HG03097 (cell line): ENCODE measurements around the gene SLITRK4.
A peak's percentile ranks its signal among the peaks of the same experiment; 100 is the strongest.

Source experiments
- ATAC-seq: cut with Tn5 transposase; IDR thresholded peaks from one replicate; pipeline ENCODE4 v1.9.1; 2021; ENCODE audit not compliant: unreplicated experiment, low FRiP score

The SLITRK4 gene, protein sequence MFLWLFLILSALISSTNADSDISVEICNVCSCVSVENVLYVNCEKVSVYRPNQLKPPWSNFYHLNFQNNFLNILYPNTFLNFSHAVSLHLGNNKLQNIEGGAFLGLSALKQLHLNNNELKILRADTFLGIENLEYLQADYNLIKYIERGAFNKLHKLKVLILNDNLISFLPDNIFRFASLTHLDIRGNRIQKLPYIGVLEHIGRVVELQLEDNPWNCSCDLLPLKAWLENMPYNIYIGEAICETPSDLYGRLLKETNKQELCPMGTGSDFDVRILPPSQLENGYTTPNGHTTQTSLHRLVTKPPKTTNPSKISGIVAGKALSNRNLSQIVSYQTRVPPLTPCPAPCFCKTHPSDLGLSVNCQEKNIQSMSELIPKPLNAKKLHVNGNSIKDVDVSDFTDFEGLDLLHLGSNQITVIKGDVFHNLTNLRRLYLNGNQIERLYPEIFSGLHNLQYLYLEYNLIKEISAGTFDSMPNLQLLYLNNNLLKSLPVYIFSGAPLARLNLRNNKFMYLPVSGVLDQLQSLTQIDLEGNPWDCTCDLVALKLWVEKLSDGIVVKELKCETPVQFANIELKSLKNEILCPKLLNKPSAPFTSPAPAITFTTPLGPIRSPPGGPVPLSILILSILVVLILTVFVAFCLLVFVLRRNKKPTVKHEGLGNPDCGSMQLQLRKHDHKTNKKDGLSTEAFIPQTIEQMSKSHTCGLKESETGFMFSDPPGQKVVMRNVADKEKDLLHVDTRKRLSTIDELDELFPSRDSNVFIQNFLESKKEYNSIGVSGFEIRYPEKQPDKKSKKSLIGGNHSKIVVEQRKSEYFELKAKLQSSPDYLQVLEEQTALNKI

DNA sequence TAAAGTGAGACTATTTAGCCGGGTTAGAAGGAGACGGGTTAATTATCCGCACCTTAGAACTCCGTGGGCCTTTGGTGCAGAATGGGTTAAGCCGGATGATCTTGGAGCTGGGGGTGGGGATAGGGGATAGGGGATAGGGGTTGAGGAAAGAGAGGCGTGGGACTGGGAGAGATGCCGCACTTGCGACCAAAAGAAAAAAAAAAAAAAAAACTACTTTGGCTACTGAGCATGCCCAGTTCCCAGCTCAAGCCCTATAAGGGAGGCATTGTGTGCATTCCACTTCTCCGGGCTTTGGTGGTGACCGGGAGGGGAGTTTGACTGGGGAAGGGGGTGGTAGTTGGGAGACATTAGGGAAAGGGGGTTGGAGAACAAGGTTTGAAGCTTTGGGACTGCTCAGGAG is at the start of gene SLITRK4:
Gene SLITRK4, minus strand, starts transcription at position 187 of the 400 bp plus-strand sequence. CDS start 4,993 bp downstream, outside the sequence.
- no peak for ATAC-seq

DNA sequence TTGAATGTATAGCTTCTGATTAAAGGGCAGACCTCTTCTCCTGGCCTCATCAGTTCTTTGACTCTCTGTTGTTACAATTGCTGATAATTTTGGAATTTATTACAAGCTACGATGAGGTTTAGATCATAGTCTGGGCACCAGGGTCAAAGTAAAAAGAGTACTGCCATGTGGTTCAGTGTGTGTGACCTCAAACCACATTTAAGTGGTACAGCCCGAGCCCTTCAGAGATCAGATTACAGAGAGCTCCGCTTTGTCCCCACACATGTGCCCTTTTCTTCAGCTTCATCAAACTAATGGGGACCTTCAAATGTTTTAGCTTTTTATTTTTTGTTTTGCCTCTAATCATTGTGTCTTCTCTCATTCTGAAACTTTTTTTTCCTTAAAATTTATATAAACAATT is 47.6 kb upstream of the SLITRK4 start:
- no peak for ATAC-seq

DNA sequence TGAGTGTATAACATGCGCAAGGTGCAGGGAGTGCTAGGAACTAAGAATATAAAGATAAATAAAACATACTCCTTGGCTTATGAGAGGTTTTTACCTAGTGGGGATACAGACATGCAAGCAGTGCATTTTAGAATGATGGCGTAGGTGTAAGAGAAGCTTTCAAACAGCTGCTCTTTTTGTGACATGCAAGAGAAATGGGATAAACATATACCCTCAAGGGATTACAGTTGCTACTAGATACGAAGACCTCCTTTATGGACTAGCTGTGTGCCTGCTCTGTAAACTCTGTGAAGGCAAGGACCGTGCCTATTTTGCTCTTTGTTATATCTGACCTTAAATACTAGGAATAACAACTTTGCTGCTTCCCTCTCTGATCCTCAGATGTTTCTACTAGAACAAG is 39.0 kb upstream of the SLITRK4 start:
- no peak for ATAC-seq

DNA sequence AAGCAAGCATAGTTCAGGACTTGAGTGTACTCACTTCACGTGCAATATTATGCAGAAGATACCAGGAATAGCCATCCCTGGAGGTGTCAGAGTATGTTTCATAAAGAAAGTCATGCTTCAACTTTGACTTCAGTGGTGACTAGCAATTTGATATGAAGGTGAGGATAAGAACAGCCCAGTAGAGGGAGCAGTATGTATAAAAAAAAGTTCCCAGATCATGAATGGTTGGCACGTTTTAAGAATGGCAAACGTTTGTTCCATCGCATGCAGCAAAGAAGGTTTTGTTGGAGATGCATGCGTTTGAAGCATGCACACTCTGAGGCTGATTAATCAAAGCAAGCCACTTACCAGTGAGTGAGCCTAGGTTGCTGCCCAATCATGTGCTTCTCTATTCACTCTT is 33.5 kb upstream of the SLITRK4 start:
- no peak for ATAC-seq

DNA sequence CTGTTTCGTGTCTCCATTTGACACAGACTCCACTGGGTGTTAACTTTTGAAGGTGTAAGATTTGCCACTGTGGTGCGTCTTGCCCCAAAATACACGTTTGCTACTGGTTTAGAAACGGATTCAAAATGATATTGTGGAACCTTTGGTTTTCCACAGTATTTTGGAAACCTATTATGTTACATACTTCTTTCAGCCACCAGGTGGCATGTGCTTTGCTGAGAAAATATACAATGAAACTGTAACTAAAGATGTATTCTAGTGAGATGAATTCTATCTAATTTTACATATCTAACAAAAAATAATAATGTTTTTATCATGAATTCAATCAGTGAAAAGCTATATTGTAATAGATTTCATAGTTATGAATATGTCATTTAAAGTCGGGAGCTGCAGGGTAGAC is 28.4 kb upstream of the SLITRK4 start:
- no peak for ATAC-seq

DNA sequence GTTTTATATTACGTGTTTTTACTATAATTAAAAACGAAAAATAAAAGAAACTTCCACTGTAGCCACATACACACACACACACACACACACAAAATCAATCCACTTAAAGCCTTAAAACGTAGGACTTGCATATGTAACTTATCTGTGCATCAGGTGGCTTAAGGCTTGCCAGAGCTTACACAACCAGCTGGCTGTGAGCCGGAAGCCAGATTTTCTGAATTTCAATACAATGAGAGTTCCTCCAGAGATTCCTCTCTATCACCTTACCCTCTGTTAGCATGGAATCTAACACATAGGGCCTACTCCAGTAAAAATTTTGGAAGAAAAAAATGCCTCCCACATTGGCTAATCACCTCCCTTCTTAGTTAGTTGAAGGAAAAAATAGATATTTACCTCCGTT is 27.9 kb upstream of the SLITRK4 start:
- no peak for ATAC-seq

DNA sequence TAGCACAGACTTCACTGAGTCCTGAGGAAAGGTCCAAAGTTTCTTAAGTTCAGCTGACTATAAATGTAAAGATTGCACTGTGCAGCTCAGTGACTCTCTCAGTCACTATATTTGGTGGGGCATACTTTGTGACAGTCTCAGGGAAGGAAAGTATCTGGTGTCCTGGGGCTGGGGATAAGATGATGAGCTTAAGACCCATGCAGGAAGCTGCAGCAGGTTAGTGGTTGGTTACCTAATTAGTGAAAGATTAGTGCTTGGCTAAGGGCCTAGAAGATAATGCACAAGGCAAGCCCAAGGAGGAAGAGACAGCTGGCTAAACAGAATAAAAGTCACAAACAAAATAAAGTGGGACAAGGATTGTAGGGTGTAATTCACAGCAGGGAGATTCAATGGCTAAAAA is 25.4 kb upstream of the SLITRK4 start:
- ATAC-seq: no peak

DNA sequence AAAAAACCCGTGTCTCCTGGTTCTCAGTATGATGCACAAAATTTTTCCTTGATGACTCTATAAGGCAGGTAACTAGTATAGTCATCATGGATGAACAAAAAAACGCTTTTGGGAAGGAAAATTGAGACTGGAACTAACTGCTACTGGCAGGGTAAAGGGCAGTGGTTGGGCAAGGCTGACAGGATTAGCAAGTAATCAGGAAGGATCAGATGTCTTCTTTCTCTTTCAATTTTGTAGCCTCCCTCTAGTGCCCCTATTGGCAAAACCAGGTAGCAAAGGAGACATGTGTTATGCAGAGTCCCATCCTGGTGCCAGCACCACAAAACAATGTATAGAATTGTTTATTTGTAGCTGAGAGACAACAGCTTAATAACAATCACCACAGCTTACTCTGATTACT is 12.8 kb upstream of the SLITRK4 start:
- peak; percentile 59 for ATAC-seq

DNA sequence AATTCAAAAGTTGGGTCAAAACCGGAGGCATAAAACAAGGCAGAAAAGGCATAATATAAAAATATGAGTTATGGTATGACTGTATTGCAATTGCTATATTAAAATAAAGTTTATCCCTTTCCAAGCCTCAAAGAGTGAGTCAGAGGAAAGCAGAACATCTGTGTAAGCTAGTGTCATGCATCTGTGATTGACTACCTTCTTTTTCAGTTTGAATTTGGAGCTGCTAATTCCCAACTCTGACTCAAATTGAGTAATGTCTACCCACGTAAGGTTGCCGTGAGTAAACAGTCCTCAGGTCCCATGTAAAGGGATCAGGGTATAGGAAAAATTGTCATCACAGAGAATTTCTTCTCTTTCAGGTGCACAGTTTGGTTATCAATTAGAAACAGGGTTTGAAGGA is 6.5 kb upstream of the SLITRK4 start:
- no peak for ATAC-seq

DNA sequence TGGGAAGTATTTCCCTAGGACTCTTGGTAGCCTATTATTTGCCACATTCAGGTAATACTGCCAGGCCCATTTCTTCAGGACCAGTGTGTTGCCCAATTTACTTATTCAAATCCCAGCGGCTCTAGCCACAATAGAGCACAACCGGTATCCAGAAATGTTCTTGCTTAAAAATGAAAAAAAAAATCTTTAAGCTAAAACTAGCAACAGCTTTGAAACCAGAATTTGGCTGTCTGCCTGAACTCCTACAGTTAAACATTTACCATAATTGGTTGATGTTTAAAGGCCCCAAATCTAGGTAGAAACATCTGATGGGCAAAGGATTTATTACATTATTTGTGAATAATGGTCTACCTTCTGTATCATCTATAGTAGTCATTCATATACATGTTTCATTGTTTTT is 930 bp upstream of the SLITRK4 start:
- ATAC-seq: no peak

DNA sequence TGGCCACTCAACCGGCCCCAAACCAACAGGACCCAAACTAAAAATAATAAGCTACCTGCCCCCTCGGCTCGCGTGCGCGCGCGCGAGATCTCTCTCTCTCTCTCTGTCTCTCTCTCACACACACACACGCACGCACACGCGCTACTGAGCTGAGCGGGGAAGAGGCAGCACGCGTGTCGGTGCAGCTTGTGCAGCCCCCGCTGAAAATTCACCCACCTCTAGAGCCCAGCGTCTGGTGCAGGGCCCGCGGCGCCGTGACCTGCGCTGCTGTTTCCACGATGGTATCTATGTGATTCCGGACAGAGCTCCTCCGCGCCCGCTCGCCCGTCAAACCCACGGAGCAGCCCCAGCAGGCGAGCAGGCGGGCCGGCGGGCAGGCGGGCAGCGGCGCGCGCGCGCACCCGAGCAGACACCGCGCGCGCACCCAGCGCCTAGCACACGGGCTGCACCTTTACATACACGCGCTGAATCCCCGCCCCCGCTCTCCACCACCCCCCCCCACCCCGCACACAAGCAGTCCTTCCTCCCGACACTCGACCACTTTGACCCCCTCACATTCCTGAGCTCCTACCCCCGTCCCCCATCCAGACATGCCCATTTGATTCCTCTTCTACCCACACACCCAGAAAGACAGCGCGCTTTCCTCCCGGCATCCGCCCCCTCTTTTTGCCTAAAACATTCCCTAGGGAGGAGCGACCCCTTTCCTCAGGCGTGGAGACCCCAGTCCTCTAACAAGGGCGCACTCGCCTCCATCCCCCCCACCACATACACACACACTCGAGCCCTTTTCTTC is 1.0 kb downstream of the SLITRK4 start:
- no peak for ATAC-seq

DNA sequence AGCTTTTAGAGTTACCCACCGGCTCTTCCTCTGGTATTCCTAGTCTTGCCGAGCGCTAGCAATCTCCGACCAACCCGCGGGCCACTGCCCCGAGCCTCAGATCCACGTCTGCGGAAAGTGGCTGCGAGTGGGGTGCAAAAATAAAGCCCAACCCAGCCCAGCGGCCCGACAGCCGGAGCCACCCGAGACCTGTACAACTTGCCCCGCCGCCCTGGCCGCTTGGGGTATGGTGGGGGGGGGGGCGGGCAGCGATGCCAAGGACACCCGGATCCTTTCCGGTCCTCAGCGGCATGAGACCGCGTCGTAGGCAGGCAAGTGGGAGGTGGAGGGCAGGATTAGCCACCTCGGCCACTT is 1.6 kb downstream of the SLITRK4 start:
- no peak for ATAC-seq

DNA sequence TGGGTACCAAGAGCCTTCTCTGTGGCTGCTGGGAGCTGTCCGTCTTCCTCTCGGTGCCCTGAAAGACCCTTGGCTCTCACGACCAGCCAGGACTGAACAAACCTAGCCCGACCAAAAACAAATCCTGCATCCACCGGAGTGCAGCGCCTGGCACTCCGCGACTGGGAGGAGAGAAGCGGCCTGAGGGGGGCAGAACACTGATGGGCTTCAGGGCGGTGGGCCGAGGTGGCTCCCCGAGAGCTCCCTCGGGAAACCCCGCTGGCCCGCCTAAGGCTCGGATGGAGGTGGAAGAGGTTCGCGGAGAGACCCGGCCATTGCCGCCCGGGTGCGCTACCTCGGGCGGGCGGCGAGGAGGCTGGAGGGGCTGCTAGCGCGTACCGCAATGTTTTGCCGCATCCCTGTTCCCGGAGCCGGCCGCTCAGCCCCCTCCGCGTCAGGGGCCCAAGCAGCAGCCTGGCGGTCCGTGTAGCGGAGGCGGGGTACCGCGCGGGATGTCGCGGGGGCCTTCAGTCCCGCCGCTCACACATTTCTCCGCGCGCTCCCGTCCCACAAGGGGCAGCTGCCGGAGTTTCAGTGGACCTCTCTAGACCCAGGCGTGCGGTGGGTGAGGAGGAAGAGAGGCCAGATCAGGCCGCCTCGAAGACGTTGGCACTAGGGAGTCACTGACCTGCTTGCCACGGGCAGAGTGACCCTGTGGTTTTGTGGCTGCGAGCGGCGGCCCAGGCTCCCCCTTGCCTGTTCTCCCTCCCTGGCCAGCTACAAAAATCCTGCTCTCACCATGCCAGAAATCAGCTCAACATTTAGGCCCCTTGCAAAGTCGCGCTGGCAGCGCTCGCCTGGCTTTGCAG is 2.2 kb downstream of the SLITRK4 start:
- no peak for ATAC-seq

DNA sequence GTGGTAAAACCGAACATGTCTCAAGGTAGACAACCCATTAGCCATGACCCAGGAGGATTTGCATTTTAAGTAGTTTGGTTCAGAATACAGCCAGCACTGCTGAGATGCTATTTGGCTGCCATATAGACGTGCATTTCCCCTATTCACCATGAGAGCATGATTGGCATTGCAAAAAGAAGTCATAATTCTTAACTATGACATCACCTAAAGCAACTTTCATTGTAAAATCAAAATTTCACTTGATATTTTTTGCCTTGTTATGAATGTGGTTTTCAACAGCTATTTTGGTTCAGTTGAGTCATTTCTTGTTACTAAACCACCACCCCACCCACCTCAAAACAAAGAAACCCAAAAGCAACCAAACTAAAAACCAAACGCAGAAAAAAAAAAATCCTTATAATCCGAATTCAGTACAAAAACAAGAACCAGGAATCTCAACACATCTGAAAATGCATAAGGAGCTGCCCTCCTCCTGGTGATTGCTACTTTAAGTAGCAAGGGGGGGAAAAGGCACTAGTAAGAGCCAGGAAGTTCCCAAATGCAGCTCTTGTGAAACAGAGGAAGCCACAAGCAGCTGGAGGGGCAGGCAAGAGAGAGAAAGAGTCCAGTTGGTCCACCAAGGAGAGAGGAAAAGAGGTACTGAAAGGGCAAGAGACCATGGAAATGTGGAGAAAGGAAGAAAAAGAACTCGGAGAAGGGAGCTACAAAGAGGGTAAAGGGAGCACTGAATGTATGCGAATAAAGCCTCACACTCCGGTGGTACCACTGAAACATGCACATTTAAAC is 3.1 kb downstream of the SLITRK4 start:
- no peak for ATAC-seq

DNA sequence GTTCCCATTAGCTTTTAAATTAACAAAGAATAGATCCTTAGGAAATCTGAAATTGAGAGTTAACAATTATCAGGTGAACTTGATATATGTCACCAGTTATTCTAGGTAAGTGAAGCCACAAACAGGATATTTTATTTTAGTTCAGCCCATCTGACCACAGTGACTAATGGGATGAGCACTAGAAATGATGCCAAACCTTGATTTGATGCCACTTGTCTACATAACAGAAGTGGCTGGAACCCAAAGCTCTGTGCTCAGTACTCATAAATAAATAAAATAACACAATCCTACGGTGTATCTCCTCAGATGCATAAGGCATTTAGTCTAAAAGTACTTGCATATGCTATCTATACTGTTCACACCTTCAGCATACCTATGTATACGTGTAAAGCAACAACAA is 12.2 kb downstream of the SLITRK4 start:
- no peak for ATAC-seq

DNA sequence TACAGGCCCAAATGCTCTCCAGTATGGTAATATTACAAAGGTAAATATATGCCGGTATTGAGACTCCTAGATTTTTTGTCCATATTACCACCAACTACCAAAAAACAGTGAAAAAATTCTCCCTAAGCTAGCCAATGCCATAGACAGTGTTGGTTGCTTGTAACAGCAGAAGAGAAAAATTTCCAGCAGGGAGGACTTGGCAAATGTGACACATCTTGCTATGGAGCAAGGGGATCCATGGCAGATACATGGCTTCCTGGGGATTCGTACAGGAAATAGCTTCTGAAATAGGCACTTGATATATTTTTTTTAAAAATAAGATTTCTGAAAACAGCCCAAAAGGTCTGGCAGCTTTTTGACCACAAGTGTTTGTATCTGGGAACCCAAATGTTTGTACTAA is 14.6 kb downstream of the SLITRK4 start:
- no peak for ATAC-seq

DNA sequence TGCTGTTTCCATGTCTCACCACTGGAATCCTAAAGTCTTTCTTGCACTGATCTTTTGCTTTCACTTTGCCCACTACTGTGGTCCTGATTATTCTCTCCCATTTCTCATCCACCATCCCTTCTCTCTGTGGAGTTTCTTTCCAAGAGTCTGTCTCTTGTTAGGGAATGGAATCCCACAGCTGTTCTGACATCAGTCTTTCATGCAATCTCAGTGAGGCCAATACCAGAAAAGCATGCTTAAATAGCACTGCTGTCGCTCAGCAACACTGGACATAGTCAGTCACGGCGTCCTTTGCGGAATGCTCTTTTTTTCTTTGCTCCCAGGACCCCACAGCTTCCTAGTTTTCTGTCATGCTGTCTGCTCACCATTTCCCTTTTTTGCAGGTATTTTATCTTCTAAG is 20.1 kb downstream of the SLITRK4 start:
- no peak for ATAC-seq

DNA sequence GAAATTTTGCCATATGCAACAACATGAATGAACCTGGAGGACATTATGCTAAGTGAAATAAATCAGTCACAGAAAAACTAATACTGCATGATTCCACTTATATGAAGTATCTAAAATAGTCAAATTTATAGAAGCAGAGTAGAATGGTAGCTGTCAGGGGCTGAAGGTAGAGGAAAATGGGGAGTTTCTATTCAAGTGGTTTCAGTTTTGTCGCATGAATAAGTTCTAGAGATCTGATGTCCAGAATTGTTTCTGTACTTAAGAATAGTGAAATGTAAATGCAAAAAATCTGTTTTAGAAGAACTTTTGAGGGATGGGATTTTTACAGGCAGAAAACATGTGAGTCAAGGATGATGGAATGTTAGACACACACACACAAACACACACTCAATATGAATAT is 34.1 kb downstream of the SLITRK4 start:
- ATAC-seq: no peak

DNA sequence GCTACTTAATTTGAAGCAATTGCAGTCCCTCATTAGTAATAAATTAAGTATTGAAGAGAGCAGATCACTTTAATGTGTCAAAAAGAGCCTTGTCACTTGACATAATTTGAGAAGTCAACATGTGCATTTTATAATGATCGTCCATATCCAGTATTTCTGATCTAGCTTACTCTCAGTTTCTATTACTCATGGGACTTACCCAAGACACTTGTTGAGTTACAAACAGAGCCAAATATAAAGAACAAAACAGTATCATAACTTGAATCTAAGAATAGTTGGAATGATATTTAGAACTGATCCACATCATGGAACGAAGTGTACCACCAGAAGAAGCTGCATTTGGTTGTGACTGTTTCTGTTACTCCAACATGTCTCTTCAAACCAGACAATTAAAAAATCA is 54.7 kb downstream of the SLITRK4 start:
- no peak for ATAC-seq

DNA sequence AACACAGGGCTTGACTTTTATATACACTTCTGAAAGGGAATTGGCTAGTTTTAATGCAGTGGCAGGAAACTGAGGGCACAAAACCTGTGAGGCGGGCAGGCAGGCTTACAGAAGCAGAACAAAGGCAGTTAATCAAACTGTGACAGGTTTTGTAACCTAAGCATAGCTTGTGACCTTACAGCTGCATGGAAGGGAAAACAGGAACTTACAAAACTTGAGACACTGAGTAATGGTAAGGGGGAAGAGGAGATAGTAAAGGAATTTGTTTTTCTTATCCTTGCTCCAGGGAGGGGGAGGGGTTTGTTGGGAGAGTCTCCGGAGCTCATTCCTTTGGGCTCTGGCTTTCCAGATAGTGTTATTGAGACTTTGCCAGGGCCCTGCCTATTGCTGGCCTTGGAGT is 55.6 kb downstream of the SLITRK4 start:
- ATAC-seq: no peak
